HepG2 (cell line): ENCODE measurements around the gene LGI4. TPM values are rescaled to one million over a fixed set of nuclear protein-coding genes. Genes with fewer than 3 reads are reported as not detected.

Source experiments
- FOXA3 ChIP-seq: IDR thresholded peaks from 2 replicates; pipeline ENCODE4 v1.6.1; 2016; ENCODE audit warnings: missing genetic modification reagents, missing compliant biosample characterization
- FOXK1 ChIP-seq: sonication (generic); formaldehyde crosslinking; IDR thresholded peaks from 2 replicates; pipeline ENCODE4 v1.4.0; 2020; ENCODE audit warnings: low read depth, missing genetic modification reagents, borderline replicate concordance
- KLF12 ChIP-seq: sonication (generic); formaldehyde crosslinking; IDR thresholded peaks from 2 replicates; pipeline ENCODE4 v1.4.0; 2020; ENCODE audit warnings: missing genetic modification reagents, borderline replicate concordance
- MEF2D ChIP-seq: sonication (generic); formaldehyde crosslinking; IDR thresholded peaks from 2 replicates; pipeline ENCODE4 v1.5.1; 2020; ENCODE audit warnings: mild to moderate bottlenecking, missing genetic modification reagents
- SAP130 ChIP-seq: IDR thresholded peaks from 2 replicates; pipeline ENCODE4 v1.6.1; 2016; ENCODE audit warnings: low read depth
- TBX2 ChIP-seq: sonication (generic); formaldehyde crosslinking; IDR thresholded peaks from 2 replicates; pipeline ENCODE4 v1.5.0; 2020; ENCODE audit warnings: missing genetic modification reagents, mild to moderate bottlenecking, borderline replicate concordance
- ZBTB7B ChIP-seq: sonication (generic); formaldehyde crosslinking; IDR thresholded peaks from 2 replicates; pipeline ENCODE4 v1.4.0; 2020; ENCODE audit warnings: missing genetic modification reagents
- ZNF232 ChIP-seq: sonication (generic); formaldehyde crosslinking; IDR thresholded peaks from 2 replicates; pipeline ENCODE4 v1.4.0; 2020; ENCODE audit warnings: missing genetic modification reagents, borderline replicate concordance
- polyA plus RNA-seq, 8 experiments: library from polyadenylated mRNA; depleted of rRNA in 3 of 8; stranded (reverse) in 7 of 8; unstranded in 1 of 8; fragments of >200 nt; fragmentation: Illumina TruSeq in 4 of 8; extraction: Trizol in 4 of 8; gene quantifications; 2 replicates each; pipeline versions ENCODE4 v1.2.1 to v1.2.3, GENCODE V29; 2011 to 2016; ENCODE audit warnings: low read depth in 4 of 8, missing spikeins in 1 of 8, mixed read lengths in 1 of 8; ENCODE audit not compliant: insufficient read depth in 1 of 8
- total RNA-seq, 5 experiments: library from RNA; depleted of rRNA; stranded (reverse); fragments of >200 nt; fragmentation: Illumina TruSeq; extraction: Trizol; gene quantifications; 2 replicates each; pipeline ENCODE4 v1.2.3, GENCODE V29; 2016; ENCODE audit warnings: low read depth in 1 of 5
- TF ChIP-seq, protein P1 (sequence below): sonication (generic); formaldehyde crosslinking; IDR thresholded peaks from 2 replicates; pipeline ENCODE4 v1.5.1; 2020; ENCODE audit warnings: mild to moderate bottlenecking, missing genetic modification reagents
- TF ChIP-seq, protein P2 (sequence below): sonication (generic); IDR thresholded peaks from 2 replicates; pipeline ENCODE4 v1.6.1; 2016; ENCODE audit warnings: low read depth, borderline replicate concordance
- TF ChIP-seq, protein P3 (sequence below): sonication (generic); formaldehyde crosslinking; IDR thresholded peaks from 2 replicates; pipeline ENCODE4 v1.4.0; 2020; ENCODE audit warnings: missing genetic modification reagents
- TF ChIP-seq, protein P4 (sequence below): sonication (generic); formaldehyde crosslinking; IDR thresholded peaks from 2 replicates; pipeline ENCODE4 v1.5.1; 2020; ENCODE audit warnings: mild to moderate bottlenecking, moderate library complexity, missing genetic modification reagents
- TF ChIP-seq, protein P5 (sequence below): sonication (generic); formaldehyde crosslinking; IDR thresholded peaks from 2 replicates; pipeline ENCODE4 v1.4.0; 2020; ENCODE audit warnings: mild to moderate bottlenecking, missing genetic modification reagents, borderline replicate concordance
- TF ChIP-seq, protein P6 (sequence below): sonication (generic); formaldehyde crosslinking; conservative IDR thresholded peaks from 2 replicates; pipeline ENCODE4 v1.4.0; 2020; ENCODE audit warnings: missing genetic modification reagents

Gene LGI4
- total and polyA plus RNA-seq, 2 of the 13 experiments (the other 11 are each of a cell fraction or from before 2014, with no cell fraction given), result 2.8 TPM; not detected in 1

DNA sequence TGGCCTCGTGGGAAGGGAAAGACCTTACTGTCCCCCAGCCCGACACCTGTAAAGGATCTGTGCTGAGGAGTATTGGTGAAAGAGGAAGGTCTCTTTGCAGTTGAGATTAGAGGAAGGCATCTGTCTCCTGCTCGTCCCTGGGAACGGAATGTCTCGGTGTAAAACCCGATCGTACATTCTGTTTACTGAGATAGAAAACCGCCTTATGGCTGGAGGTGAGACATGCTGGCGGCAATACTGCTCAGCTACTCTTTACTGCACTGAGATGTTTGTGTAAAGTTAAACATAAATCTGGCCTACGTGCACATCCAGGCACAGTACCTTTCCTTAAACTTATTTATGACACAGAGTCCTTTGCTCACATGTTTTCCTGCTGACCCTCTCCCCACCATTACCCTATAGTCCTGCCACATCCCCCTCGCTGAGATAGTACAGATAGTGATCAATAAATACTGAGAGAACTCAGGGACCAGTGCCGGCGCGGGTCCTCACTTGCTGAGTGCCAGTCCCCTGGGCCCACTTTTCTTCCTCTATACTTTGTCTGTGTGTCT is 5.1 kb downstream of the LGI4 start (continued):
- TF ChIP-seq, protein P1, sequence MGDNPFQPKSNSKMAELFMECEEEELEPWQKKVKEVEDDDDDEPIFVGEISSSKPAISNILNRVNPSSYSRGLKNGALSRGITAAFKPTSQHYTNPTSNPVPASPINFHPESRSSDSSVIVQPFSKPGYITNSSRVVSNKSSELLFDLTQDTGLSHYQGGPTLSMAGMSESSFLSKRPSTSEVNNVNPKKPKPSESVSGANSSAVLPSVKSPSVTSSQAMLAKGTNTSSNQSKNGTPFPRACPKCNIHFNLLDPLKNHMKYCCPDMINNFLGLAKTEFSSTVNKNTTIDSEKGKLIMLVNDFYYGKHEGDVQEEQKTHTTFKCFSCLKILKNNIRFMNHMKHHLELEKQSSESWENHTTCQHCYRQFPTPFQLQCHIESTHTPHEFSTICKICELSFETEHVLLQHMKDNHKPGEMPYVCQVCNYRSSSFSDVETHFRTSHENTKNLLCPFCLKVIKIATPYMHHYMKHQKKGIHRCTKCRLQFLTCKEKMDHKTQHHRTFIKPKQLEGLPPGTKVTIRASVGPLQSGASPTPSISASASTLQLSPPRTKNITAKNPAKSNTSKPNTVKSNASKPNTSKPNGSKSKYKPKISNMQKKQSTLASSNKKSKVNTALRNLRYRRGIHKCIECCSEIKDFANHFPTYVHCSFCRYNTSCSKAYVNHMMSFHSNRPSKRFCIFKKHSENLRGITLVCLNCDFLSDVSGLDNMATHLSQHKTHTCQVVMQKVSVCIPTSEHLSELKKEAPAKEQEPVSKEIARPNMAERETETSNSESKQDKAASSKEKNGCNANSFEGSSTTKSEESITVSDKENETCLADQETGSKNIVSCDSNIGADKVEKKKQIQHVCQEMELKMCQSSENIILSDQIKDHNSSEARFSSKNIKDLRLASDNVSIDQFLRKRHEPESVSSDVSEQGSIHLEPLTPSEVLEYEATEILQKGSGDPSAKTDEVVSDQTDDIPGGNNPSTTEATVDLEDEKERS (CRISPR knock-in tag), result 0 out of 2 replicates have a peak, but pooled peaks have one; percentile 45
- peak; percentile 72; the same call in 1 of the 2 replicates for TF ChIP-seq FOXA3 (CRISPR knock-in tag)
- TF ChIP-seq, protein P2, sequence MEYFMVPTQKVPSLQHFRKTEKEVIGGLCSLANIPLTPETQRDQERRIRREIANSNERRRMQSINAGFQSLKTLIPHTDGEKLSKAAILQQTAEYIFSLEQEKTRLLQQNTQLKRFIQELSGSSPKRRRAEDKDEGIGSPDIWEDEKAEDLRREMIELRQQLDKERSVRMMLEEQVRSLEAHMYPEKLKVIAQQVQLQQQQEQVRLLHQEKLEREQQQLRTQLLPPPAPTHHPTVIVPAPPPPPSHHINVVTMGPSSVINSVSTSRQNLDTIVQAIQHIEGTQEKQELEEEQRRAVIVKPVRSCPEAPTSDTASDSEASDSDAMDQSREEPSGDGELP, result peak; percentile 14; the same call in 1 of the 2 replicates
- TF ChIP-seq, protein P3, sequence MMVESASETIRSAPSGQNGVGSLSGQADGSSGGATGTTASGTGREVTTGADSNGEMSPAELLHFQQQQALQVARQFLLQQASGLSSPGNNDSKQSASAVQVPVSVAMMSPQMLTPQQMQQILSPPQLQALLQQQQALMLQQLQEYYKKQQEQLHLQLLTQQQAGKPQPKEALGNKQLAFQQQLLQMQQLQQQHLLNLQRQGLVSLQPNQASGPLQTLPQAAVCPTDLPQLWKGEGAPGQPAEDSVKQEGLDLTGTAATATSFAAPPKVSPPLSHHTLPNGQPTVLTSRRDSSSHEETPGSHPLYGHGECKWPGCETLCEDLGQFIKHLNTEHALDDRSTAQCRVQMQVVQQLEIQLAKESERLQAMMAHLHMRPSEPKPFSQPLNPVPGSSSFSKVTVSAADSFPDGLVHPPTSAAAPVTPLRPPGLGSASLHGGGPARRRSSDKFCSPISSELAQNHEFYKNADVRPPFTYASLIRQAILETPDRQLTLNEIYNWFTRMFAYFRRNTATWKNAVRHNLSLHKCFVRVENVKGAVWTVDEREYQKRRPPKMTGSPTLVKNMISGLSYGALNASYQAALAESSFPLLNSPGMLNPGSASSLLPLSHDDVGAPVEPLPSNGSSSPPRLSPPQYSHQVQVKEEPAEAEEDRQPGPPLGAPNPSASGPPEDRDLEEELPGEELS, result peak; percentile 86
- peak; percentile 75 for TF ChIP-seq SAP130 (CRISPR knock-in tag)
- peak; percentile 98 for TF ChIP-seq MEF2D (CRISPR knock-in tag)
- 0 out of 2 replicates have a peak, but pooled peaks have one; percentile 26 for TF ChIP-seq FOXK1
- peak; percentile 71; the same call in 1 of the 2 replicates for TF ChIP-seq TBX2 (CRISPR knock-in tag)
- peak; percentile 74 for TF ChIP-seq ZBTB7B (CRISPR knock-in tag)
- TF ChIP-seq, protein P4, sequence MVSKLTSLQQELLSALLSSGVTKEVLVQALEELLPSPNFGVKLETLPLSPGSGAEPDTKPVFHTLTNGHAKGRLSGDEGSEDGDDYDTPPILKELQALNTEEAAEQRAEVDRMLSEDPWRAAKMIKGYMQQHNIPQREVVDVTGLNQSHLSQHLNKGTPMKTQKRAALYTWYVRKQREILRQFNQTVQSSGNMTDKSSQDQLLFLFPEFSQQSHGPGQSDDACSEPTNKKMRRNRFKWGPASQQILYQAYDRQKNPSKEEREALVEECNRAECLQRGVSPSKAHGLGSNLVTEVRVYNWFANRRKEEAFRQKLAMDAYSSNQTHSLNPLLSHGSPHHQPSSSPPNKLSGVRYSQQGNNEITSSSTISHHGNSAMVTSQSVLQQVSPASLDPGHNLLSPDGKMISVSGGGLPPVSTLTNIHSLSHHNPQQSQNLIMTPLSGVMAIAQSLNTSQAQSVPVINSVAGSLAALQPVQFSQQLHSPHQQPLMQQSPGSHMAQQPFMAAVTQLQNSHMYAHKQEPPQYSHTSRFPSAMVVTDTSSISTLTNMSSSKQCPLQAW, result peak; percentile 93
- TF ChIP-seq, protein P5, sequence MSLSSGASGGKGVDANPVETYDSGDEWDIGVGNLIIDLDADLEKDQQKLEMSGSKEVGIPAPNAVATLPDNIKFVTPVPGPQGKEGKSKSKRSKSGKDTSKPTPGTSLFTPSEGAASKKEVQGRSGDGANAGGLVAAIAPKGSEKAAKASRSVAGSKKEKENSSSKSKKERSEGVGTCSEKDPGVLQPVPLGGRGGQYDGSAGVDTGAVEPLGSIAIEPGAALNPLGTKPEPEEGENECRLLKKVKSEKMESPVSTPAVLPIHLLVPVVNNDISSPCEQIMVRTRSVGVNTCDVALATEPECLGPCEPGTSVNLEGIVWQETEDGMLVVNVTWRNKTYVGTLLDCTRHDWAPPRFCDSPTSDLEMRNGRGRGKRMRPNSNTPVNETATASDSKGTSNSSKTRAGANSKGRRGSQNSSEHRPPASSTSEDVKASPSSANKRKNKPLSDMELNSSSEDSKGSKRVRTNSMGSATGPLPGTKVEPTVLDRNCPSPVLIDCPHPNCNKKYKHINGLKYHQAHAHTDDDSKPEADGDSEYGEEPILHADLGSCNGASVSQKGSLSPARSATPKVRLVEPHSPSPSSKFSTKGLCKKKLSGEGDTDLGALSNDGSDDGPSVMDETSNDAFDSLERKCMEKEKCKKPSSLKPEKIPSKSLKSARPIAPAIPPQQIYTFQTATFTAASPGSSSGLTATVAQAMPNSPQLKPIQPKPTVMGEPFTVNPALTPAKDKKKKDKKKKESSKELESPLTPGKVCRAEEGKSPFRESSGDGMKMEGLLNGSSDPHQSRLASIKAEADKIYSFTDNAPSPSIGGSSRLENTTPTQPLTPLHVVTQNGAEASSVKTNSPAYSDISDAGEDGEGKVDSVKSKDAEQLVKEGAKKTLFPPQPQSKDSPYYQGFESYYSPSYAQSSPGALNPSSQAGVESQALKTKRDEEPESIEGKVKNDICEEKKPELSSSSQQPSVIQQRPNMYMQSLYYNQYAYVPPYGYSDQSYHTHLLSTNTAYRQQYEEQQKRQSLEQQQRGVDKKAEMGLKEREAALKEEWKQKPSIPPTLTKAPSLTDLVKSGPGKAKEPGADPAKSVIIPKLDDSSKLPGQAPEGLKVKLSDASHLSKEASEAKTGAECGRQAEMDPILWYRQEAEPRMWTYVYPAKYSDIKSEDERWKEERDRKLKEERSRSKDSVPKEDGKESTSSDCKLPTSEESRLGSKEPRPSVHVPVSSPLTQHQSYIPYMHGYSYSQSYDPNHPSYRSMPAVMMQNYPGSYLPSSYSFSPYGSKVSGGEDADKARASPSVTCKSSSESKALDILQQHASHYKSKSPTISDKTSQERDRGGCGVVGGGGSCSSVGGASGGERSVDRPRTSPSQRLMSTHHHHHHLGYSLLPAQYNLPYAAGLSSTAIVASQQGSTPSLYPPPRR (CRISPR knock-in tag), result peak; percentile 70; the same call in 1 of the 2 replicates
- TF ChIP-seq, protein P6, sequence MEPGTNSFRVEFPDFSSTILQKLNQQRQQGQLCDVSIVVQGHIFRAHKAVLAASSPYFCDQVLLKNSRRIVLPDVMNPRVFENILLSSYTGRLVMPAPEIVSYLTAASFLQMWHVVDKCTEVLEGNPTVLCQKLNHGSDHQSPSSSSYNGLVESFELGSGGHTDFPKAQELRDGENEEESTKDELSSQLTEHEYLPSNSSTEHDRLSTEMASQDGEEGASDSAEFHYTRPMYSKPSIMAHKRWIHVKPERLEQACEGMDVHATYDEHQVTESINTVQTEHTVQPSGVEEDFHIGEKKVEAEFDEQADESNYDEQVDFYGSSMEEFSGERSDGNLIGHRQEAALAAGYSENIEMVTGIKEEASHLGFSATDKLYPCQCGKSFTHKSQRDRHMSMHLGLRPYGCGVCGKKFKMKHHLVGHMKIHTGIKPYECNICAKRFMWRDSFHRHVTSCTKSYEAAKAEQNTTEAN (CRISPR knock-in tag), result peak; percentile 80
- peak; percentile 95 for TF ChIP-seq ZNF232
- 0 out of 2 replicates have a peak, but pooled peaks have one; percentile 4 for TF ChIP-seq KLF12 (CRISPR knock-in tag)
